Cardiac fibroblast (primary cell): ENCODE data around the gene LGMN.
"Not testable (repeated sequence)": the region's sequence is repeated elsewhere in the genome, so short reads cannot be mapped to it uniquely, and the experiment has no call there.

ENCODE experiments used
- DNase-seq, 2 donors: peaks; one replicate each; pipeline versions ENCODE4 v3.0.0 to v3.0.0-alpha.2; 2010; ENCODE audit warnings: low read depth in 2 of 2
- H3K4me3 ChIP-seq, 2 donors: replicated peaks in 1 of 2; 1 replicate in 1 of 2; 2 replicates in 1 of 2; pipeline ENCODE4 v1.5.1; 2011; ENCODE audit warnings: low read depth in 2 of 2, low read length in 2 of 2, mild to moderate bottlenecking in 2 of 2, moderate library complexity in 1 of 2
- TF ChIP-seq, protein P1 (sequence below): IDR thresholded peaks from one replicate; pipeline ENCODE4 v1.5.1; 2011; ENCODE audit warnings: low read depth, mild to moderate bottlenecking, low read length, inconsistent platforms

The LGMN gene

DNA sequence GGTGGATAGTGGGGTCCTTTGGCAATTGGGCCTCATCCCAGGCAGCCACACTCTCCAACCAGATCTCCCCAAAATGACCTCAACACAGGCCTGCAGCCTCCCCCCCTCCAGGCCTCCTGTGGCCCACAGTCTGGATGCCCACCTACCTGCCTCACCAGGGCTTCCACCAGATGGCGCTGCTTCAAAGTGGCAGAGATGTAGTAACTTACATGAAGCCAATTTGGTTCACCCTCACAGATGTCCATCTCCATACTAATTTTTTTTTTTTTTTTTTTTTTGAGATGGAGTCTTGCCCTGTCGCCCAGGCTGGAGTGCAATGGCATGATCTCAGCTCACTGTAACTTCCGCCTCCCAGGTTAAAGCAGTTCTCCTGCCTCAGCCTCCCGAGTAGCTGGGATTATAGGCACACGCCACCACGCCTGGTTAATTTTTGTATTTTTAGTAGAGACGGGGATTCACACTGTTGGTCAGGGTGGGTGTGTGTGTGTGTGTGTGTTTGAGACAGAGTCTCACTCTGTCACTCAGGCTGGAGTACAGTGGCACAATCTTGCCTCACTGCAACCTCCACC lies 33.6 kb downstream of the LGMN start:
- TF ChIP-seq, protein P1, sequence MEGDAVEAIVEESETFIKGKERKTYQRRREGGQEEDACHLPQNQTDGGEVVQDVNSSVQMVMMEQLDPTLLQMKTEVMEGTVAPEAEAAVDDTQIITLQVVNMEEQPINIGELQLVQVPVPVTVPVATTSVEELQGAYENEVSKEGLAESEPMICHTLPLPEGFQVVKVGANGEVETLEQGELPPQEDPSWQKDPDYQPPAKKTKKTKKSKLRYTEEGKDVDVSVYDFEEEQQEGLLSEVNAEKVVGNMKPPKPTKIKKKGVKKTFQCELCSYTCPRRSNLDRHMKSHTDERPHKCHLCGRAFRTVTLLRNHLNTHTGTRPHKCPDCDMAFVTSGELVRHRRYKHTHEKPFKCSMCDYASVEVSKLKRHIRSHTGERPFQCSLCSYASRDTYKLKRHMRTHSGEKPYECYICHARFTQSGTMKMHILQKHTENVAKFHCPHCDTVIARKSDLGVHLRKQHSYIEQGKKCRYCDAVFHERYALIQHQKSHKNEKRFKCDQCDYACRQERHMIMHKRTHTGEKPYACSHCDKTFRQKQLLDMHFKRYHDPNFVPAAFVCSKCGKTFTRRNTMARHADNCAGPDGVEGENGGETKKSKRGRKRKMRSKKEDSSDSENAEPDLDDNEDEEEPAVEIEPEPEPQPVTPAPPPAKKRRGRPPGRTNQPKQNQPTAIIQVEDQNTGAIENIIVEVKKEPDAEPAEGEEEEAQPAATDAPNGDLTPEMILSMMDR = peak; percentile 86
- DNase-seq = peak; percentile 78 to 83
- H3K4me3 ChIP-seq = not testable (repeated sequence)

DNA sequence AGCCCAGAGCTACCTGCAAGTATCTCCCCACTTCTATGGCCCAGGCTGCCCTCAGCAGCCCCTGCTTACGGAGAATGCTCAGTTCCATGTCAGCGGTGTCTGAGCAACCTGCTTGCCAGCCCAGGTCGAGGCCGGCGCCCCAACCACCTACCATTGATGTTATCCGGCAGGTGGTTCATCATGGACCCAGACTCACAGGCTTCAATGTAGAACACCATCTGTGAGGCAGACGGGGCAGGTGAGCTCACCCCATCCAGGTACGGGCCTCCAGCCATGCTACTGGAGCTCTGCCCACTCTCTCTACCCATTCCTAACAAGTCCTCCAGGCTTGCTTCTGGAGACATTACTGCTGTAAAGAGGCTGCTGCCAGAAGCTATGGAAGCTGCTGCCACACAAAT lies 35.8 kb downstream of the LGMN start:
- H3K4me3 ChIP-seq = no peak overlapping the region
- TF ChIP-seq, protein P1 = no peak
- DNase-seq = no peak

DNA sequence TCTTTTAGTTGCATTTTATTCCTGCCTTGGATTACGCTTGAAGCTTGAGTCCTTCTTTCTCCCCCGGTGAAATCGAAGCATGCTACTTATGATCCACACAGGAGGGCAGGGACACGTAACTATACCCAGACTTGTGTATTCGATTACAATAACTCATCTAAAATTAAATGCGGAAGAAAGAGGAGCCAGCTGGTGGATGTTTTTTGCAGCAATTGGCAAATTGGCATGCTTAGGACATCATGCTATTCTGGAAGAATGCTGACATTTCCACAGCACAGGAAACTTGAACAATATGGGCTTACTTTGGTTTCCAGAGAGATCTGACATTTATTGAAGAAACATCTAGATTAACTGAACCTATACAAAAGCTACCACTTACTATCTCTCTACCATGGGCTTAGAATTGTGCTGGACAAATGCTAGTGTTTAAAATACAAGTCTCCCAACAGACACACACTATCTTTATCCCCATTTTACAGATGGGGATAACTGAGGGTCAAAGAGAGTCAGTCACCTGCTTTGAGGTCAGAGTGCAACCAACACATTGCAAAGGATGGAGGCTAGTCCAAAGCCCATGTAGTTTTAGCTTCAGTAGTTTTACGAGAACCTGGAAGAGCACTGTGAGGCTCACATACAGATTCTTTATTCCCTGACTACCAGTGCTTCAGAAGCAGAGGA lies 36.3 kb downstream of the LGMN start:
- no peak for DNase-seq
- no peak overlapping the region for H3K4me3 ChIP-seq
- TF ChIP-seq, protein P1 = no peak

DNA sequence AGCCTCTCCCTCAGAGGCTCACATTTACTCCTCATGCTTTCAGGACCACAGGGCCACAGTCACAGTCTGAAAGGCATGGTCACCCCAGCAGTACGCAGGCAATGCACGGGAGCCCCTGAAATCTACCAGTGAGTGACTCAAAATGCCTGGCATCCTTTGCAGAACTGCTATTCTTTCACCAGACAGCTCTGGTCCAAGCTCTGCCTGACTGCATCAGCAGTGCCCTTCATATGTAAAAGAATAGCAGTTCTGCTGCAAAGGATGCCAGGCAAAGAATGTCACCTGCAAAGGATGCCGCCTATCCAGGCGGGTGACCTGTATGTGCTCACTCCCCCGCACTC lies 38.5 kb downstream of the LGMN start:
- no peak for DNase-seq
- TF ChIP-seq, protein P1 = no peak
- no peak overlapping the region for H3K4me3 ChIP-seq

DNA sequence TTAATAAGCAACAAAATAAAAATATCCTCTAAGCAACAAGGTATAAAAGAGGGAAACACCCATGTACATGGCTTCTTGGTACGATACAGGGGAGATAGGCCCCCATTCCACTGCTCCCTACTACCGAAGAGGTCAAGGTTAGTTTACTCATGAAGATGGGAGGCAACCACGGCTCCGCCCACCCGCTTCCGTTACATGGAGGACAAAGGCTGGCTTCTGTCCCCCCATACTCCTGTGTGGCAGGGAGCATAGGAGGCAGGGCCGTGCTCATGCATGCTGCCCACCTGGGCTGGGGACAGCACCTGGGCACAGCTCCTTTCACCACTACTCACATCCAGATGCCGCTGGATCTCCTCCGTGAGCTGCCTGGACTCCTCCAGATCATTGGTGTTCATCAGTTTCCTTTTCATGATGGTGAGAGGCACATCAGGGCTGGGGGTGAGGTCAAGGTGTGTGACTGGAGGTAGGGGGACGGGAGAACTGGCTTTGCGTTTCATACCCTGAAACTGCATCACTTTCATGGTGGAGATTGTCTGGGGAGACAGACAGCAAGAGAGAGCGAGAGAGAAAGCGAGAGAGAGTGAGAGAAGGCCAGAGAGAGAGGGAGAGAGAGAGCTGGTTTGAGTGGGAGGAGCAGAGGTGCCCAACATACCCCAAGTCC lies 39.0 kb downstream of the LGMN start:
- H3K4me3 ChIP-seq = no peak overlapping the region
- TF ChIP-seq, protein P1 = no peak
- DNase-seq = no peak

DNA sequence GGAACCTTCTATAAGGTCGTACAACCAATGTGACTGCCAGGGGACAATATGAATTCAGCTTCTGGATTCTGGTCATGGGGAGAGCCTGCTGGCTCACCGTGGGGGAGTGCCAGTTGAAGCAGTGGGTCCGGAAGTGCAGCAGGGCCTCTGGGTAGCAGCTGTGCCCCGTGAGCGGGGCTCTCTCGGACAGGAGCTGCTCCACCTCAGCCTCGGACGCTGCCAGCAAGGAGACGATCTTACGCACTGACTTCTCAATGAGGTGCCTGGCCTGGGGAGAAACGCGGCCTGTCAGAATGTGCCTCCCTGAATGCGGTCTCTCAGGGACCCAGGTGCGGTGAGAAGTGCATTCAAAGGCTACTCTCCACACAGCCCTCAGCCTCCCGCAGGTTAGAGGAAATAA lies 42.0 kb downstream of the LGMN start:
- H3K4me3 ChIP-seq = no peak overlapping the region
- DNase-seq = no peak
- TF ChIP-seq, protein P1 = no peak
